Esophagus (tissue), 2 donors: ENCODE data around the gene TAGLN. TPM values are rescaled to one million over a fixed set of nuclear protein-coding genes. Genes with fewer than 3 reads are reported as not detected.
A peak's percentile ranks its signal among the peaks of the same experiment; 100 is the strongest.

ENCODE experiments used
- H3K27ac ChIP-seq, 2 donors: one replicate each; pipeline ENCODE4 v1.5.1; 2013; ENCODE audit warnings: low read depth in 2 of 2, mild to moderate bottlenecking in 2 of 2, inconsistent platforms in 1 of 2, low read length in 1 of 2, moderate library complexity in 1 of 2
- H3K27me3 ChIP-seq, 2 donors: one replicate each; pipeline ENCODE4 v1.6.1; 2013; ENCODE audit warnings: low read length in 2 of 2, control low read depth in 1 of 2, mild to moderate bottlenecking in 1 of 2; ENCODE audit not compliant: insufficient read depth in 2 of 2, control insufficient read depth in 1 of 2
- H3K36me3 ChIP-seq, 2 donors: one replicate each; pipeline ENCODE4 v1.6.1; 2013; ENCODE audit warnings: low read length in 1 of 2; ENCODE audit not compliant: control insufficient read depth in 2 of 2, insufficient read depth in 2 of 2
- H3K4me1 ChIP-seq, 2 donors: one replicate each; pipeline ENCODE4 v1.6.1; 2013; ENCODE audit warnings: low read length in 1 of 2; ENCODE audit not compliant: control insufficient read depth in 2 of 2, insufficient read depth in 2 of 2
- H3K4me3 ChIP-seq, 2 donors: one replicate each; pipeline ENCODE4 v1.5.1; 2013; ENCODE audit warnings: low read length in 2 of 2, mild to moderate bottlenecking in 2 of 2, low read depth in 1 of 2, moderate library complexity in 1 of 2
- H3K9me3 ChIP-seq, 2 donors: one replicate each; pipeline ENCODE4 v1.6.1; 2013; ENCODE audit warnings: mild to moderate bottlenecking in 2 of 2, low read depth in 1 of 2, low read length in 1 of 2, moderate library complexity in 1 of 2; ENCODE audit not compliant: control insufficient read depth in 2 of 2, insufficient read depth in 1 of 2
- WGBS, 2 donors: extraction: QIAGEN DNeasy Blood & Tissue Kit; methylation state at CpG; one replicate each; pipeline ENCODE4 v1.1.7; 2013; 5-methylcytosine and 5-hydroxymethylcytosine counted together
- polyA plus RNA-seq, 2 donors: library from polyadenylated mRNA; stranded (reverse); fragments of 200-250 nt; gene quantifications; one replicate each; pipeline ENCODE4 v1.2.3, GENCODE V29; 2013
- donor health status: healthy with polysubstance abuse.
- donor health status: Bipolar disorder and iron deficiency.

TAGLN gene
- polyA plus RNA-seq, 2 donors: 469 to 1,217 TPM

GRCh38 chr11:117219001-117219400 is 19.8 kb downstream of the TAGLN start:
- Histone ChIP-seq H3K27me3 (no peaks in the 10 kb centered on the region), H3K4me3 (no peak overlapping the region), H3K4me1 (peaks cover 0 to 5% of the 10 kb centered on the region in 2 donors), H3K36me3 (peaks cover 23 to 38% of the 10 kb centered on the region in 2 donors), H3K9me3 (no peaks in the 10 kb centered on the region), H3K27ac (peak overlapping the region; percentile 65 to 86)
- WGBS, 2 donors: 83 to 88% methylated on average over 9 of the region's 9 CpGs

GRCh38 chr11:117219455-117219854 is 20.3 kb downstream of the TAGLN start:
- Histone ChIP-seq H3K36me3 (peaks cover 23 to 40% of the 10 kb centered on the region in 2 donors), H3K27me3 (no peaks in the 10 kb centered on the region), H3K4me3 (no peak overlapping the region), H3K27ac (peak overlapping the region; percentile 65 to 86), H3K4me1 (peaks cover 0 to 5% of the 10 kb centered on the region in 2 donors), H3K9me3 (no peaks in the 10 kb centered on the region)
- 81 to 88% methylated on average over 8 of the region's 8 CpGs for WGBS, 2 donors

- no peaks in the 10 kb centered on the region for H3K27me3 ChIP-seq
- H3K27ac ChIP-seq: peak overlapping the region; percentile 86 to 93
- H3K4me3 ChIP-seq: no peak overlapping the region
- no peaks in the 10 kb centered on the region for H3K9me3 ChIP-seq
- peaks cover 0 to 5% of the 10 kb centered on the region in 2 donors for H3K4me1 ChIP-seq
- 91 to 95% methylated on average over 4 of the region's 4 CpGs for WGBS, 2 donors
- H3K36me3 ChIP-seq: peaks cover 23 to 43% of the 10 kb centered on the region in 2 donors
These were observed 20.8 kb downstream of the TAGLN start for GRCh38 chr11:117219995-117220394.

- WGBS, 2 donors: 68 to 72% methylated on average over 9 of the region's 9 CpGs
- H3K36me3 ChIP-seq: peaks cover 27 to 48% of the 10 kb centered on the region in 2 donors
- H3K9me3 ChIP-seq: no peaks in the 10 kb centered on the region
- H3K27me3 ChIP-seq: no peaks in the 10 kb centered on the region
- no peak overlapping the region for H3K4me3 ChIP-seq
- peak overlapping the region; percentile 86 to 93 for H3K27ac ChIP-seq
- H3K4me1 ChIP-seq: peaks cover 0 to 5% of the 10 kb centered on the region in 2 donors
These were observed 21.4 kb downstream of the TAGLN start for GRCh38 chr11:117220568-117220967.

GRCh38 chr11:117220999-117221774 is 22.0 kb downstream of the TAGLN start:
- Histone ChIP-seq H3K36me3 (peaks cover 30 to 49% of the 10 kb centered on the region in 2 donors), H3K27ac (peak overlapping the region; percentile 86 to 93), H3K4me3 (no peak overlapping the region), H3K9me3 (no peaks in the 10 kb centered on the region), H3K27me3 (no peaks in the 10 kb centered on the region), H3K4me1 (peaks cover 0 to 5% of the 10 kb centered on the region in 2 donors)
- WGBS, 2 donors: 63 to 64% methylated on average over 7 of the region's 7 CpGs

- Histone ChIP-seq H3K27me3 (no peaks in the 10 kb centered on the region), H3K27ac (peak overlapping the region; percentile 86 to 93), H3K36me3 (peaks cover 29 to 51% of the 10 kb centered on the region in 2 donors), H3K9me3 (no peaks in the 10 kb centered on the region), H3K4me3 (no peak overlapping the region), H3K4me1 (peaks cover 0 to 5% of the 10 kb centered on the region in 2 donors)
- WGBS, 2 donors: 62 to 64% methylated on average over 7 of the region's 7 CpGs
These were observed 22.8 kb downstream of the TAGLN start for GRCh38 chr11:117221775-117222517.

GRCh38 chr11:117222991-117223740 is 24.0 kb downstream of the TAGLN start:
- Histone ChIP-seq H3K36me3 (peaks cover 29 to 56% of the 10 kb centered on the region in 2 donors), H3K27me3 (no peaks in the 10 kb centered on the region), H3K9me3 (no peaks in the 10 kb centered on the region), H3K4me1 (peaks cover 0 to 5% of the 10 kb centered on the region in 2 donors), H3K27ac (peak overlapping the region; percentile 34 to 57), H3K4me3 (no peak overlapping the region)
- 91 to 93% methylated on average over 14 of the region's 14 CpGs for WGBS, 2 donors

GRCh38 chr11:117223741-117224689 is 24.8 kb downstream of the TAGLN start:
- Histone ChIP-seq H3K9me3 (no peaks in the 10 kb centered on the region), H3K4me3 (no peak overlapping the region), H3K36me3 (peaks cover 28 to 54% of the 10 kb centered on the region in 2 donors), H3K4me1 (peaks cover 0 to 2% of the 10 kb centered on the region in 2 donors), H3K27me3 (no peaks in the 10 kb centered on the region), H3K27ac (peak overlapping the region in 1 of 2 donors; percentile 57)
- 78 to 86% methylated on average over 17 of the region's 17 CpGs for WGBS, 2 donors
